Left lung (tissue), 14 donors: ENCODE data around the gene VAC14. TPM values are rescaled to one million over a fixed set of nuclear protein-coding genes. Genes with fewer than 3 reads are reported as not detected.
"Not testable (repeated sequence)": the region's sequence is repeated elsewhere in the genome, so short reads cannot be mapped to it uniquely, and the experiment has no call there.

Source experiments
- ATAC-seq: fragments of 200-7000 bp; cut with Tn5 transposase; one replicate; pipeline ENCODE4 v1.9.1; 2020; ENCODE audit warnings: moderate library complexity
- DNase-seq, 4 donors: peaks; one replicate each; pipeline ENCODE4 v3.0.0-alpha.2; 2013 to 2020
- H3K27ac ChIP-seq, 2 donors: fragments of 200-600 bp; sonication (generic) in 1 of 2; one replicate each; pipeline versions ENCODE4 v1.5.0 to v1.8.0; 2020 to 2021
- H3K27me3 ChIP-seq, 2 donors: fragments of 200-600 bp; sonication (generic) in 1 of 2; one replicate each; pipeline versions ENCODE4 v1.5.0 to v1.8.0; 2020 to 2021
- H3K36me3 ChIP-seq, 2 donors: fragments of 200-600 bp; sonication (generic) in 1 of 2; one replicate each; pipeline versions ENCODE4 v1.5.0 to v1.8.0; 2020 to 2021
- H3K4me1 ChIP-seq, 2 donors: fragments of 200-600 bp; one replicate each; pipeline ENCODE4 v1.8.0; 2021
- H3K4me3 ChIP-seq, 2 donors: fragments of 200-600 bp; sonication (generic) in 1 of 2; one replicate each; pipeline versions ENCODE4 v1.5.0 to v1.8.0; 2020 to 2021; ENCODE audit warnings: mild to moderate bottlenecking in 1 of 2
- H3K9me3 ChIP-seq, 2 donors: fragments of 200-600 bp; sonication (generic) in 1 of 2; one replicate each; pipeline versions ENCODE4 v1.5.0 to v1.8.0; 2020 to 2021
- CTCF ChIP-seq, 2 donors: fragments of 200-600 bp; sonication (generic) in 1 of 2; IDR thresholded peaks; one replicate each; pipeline versions ENCODE4 v1.5.0 to v1.8.0; 2021; ENCODE audit warnings: antibody characterized with exemption in 2 of 2
- intact Hi-C, 2 donors: fragments of 100-400 bp; cut with DNase I; formaldehyde crosslinking; loops; one replicate each; pipeline versions ENCODE4 v1.11.2 to v1.14.2; 2022
- long read RNA-seq, 12 donors: library from polyadenylated mRNA in 2 of 12; unstranded in 2 of 12; transcript quantifications; one replicate each; pipeline ENCODE4 v2.0.0 and lab custom pipeline, GENCODE V29; 2019 to 2026
- polyA plus RNA-seq, 6 donors: library from polyadenylated mRNA; unstranded; fragments of 120-200 nt; gene quantifications; one replicate each; pipeline ENCODE4 v1.2.1, GENCODE V29; 2013; ENCODE audit not compliant: insufficient read length in 6 of 6
- total RNA-seq, 2 donors: library from RNA; stranded (reverse); fragmentation: NEBNext Ultra II Directional; extraction: Animal tissue kit (Norgen Biotek cat#: 25700); gene quantifications; one replicate each; pipeline ENCODE4 v1.2.1, GENCODE V29; 2021
- donor health status: DM: no; HTN: yes; CAD: no.
- donor health status: DM: no; HTN: no; CAD: no.

The VAC14 gene
- total RNA-seq, result 10 to 100 TPM; 40.0 to 53.2 TPM
- polyA plus RNA-seq, result 10 to 100 TPM; 22.2 to 31.7 (median 28.6) TPM
- long read RNA-seq, donor 1, transcript VAC14-201 (19 exons, 3,099 nt), result minor isoform, 6 of 17 reads
- long read RNA-seq, donor 1, transcript VAC14-212 (1 exons, 3,609 nt), result major isoform, 7 of 17 reads
- long read RNA-seq, donor 1, partial matches to known transcripts, result 0 of 17 reads
- long read RNA-seq, donor 1, other reads (novel, unspliced or antisense), result 0 of 17 reads
- long read RNA-seq, donor 2, transcript VAC14-212 (1 exons, 3,609 nt), result major isoform, 9 of 13 reads
- long read RNA-seq, donor 2, partial matches to known transcripts, result 0 of 13 reads
- long read RNA-seq, donor 2, other reads (novel, unspliced or antisense), result 0 of 13 reads
- long read RNA-seq, donor 3, transcript VAC14-212 (1 exons, 3,609 nt), result major isoform, 5 of 8 reads
- long read RNA-seq, donor 3, partial matches to known transcripts, result 0 of 8 reads
- long read RNA-seq, donor 3, other reads (novel, unspliced or antisense), result 0 of 8 reads
- long read RNA-seq, donor 4, partial matches to known transcripts, result 5 of 16 reads
- long read RNA-seq, donor 4, other reads (novel, unspliced or antisense), result 6 of 16 reads
- long read RNA-seq, donor 5, transcript VAC14-212 (1 exons, 3,609 nt), result major isoform, 8 of 10 reads
- long read RNA-seq, donor 5, partial matches to known transcripts, result 0 of 10 reads
- long read RNA-seq, donor 5, other reads (novel, unspliced or antisense), result 0 of 10 reads
- long read RNA-seq, donor 6, partial matches to known transcripts, result 0 of 8 reads
- long read RNA-seq, donor 6, other reads (novel, unspliced or antisense), result 0 of 8 reads
- long read RNA-seq, donor 7, transcript VAC14-201 (19 exons, 3,099 nt), result major isoform, 6 of 8 reads
- long read RNA-seq, donor 7, partial matches to known transcripts, result 0 of 8 reads
- long read RNA-seq, donor 7, other reads (novel, unspliced or antisense), result 0 of 8 reads
- long read RNA-seq, donor 8, partial matches to known transcripts, result 0 of 5 reads
- long read RNA-seq, donor 8, other reads (novel, unspliced or antisense), result 0 of 5 reads
- long read RNA-seq, donor 9, result 0 reads
- long read RNA-seq, donor 10, transcript VAC14-201 (19 exons, 3,099 nt), result major isoform, 11 of 29 reads
- long read RNA-seq, donor 10, partial matches to known transcripts, result 8 of 29 reads
- long read RNA-seq, donor 10, other reads (novel, unspliced or antisense), result 7 of 29 reads
- long read RNA-seq, donor 11, result 0 reads
- long read RNA-seq, donor 12, partial matches to known transcripts, result 0 of 6 reads
- long read RNA-seq, donor 12, other reads (novel, unspliced or antisense), result 0 of 6 reads

- ATAC-seq (peak; percentile 99), DNase-seq (peak; percentile 74 to 97 (median 92))
- peak within 1 kb of the TSS; percentile 97 for H3K4me3 ChIP-seq
- TF ChIP-seq CTCF (IDR thresholded peaks at IDR 0.05), result no peak
- H3K9me3 ChIP-seq, result no peaks in the 10 kb centered on the region
- peak within 1 kb of the TSS; percentile 68 to 88 for H3K27ac ChIP-seq
- no peaks in the 10 kb centered on the region for H3K36me3 ChIP-seq
- intact Hi-C loops, result no loop called here
- H3K27me3 ChIP-seq, result no peaks in the 10 kb centered on the region
- peaks cover 10 to 43% of the 10 kb centered on the region in 2 donors for H3K4me1 ChIP-seq
Observed at GRCh38 chr16:70800781-70801480, at the start of gene VAC14. VAC14 (minus strand) TSS chr16:70801158; CDS start chr16:70800900, 258 bp downstream.

GRCh38 chr16:70823498-70824118 is 22.6 kb upstream of the VAC14 start:
- H3K36me3 ChIP-seq, H3K4me3 ChIP-seq, H3K9me3 ChIP-seq, DNase-seq, H3K27me3 ChIP-seq, intact Hi-C loops, H3K27ac ChIP-seq, ATAC-seq, H3K4me1 ChIP-seq: not testable (repeated sequence)

- H3K27ac ChIP-seq, intact Hi-C loops, H3K9me3 ChIP-seq, H3K36me3 ChIP-seq, H3K27me3 ChIP-seq, DNase-seq, ATAC-seq, H3K4me1 ChIP-seq, H3K4me3 ChIP-seq: not testable (repeated sequence)
Observed at GRCh38 chr16:70822734-70823133, 21.8 kb upstream of the VAC14 start.

GRCh38 chr16:70818088-70818487 is 17.1 kb upstream of the VAC14 start:
- ATAC-seq, H3K36me3 ChIP-seq, H3K4me1 ChIP-seq, H3K4me3 ChIP-seq, DNase-seq, H3K27ac ChIP-seq, H3K9me3 ChIP-seq, H3K27me3 ChIP-seq, intact Hi-C loops: not testable (repeated sequence)

- Histone ChIP-seq H3K9me3 (no peaks in the 10 kb centered on the region), H3K27ac (no peak overlapping the region), H3K4me3 (no peak overlapping the region), H3K4me1 (no peaks in the 10 kb centered on the region), H3K27me3 (peaks cover 0 to 29% of the 10 kb centered on the region in 2 donors), H3K36me3 (no peaks in the 10 kb centered on the region)
- DNase-seq (no peak), ATAC-seq (no peak)
- no peak for TF ChIP-seq CTCF (IDR thresholded peaks at IDR 0.05)
- intact Hi-C loops, result no loop called here
Observed at GRCh38 chr16:70809392-70810060, 8.6 kb upstream of the VAC14 start.
